Mesenchymal stem cell (in vitro differentiated cells and primary cell): Measurements from ENCODE around the gene FKBP1C.
A peak's percentile ranks its signal among the peaks of the same experiment; 100 is the strongest.

Source experiments
- DNase-seq: peaks from one replicate; pipeline ENCODE4 v3.0.0-alpha.2; 2013
- H2AFZ ChIP-seq: one replicate; pipeline ENCODE4 v1.6.1; 2013; ENCODE audit warnings: low read depth, mild to moderate bottlenecking, control low read depth, inconsistent platforms, low read length, moderate library complexity
- H2AK5ac ChIP-seq: 2 replicates; pipeline ENCODE4 v1.6.1; 2013; ENCODE audit warnings: low read length, moderate library complexity, mild to moderate bottlenecking, inconsistent platforms; ENCODE audit not compliant: severe bottlenecking
- H2BK120ac ChIP-seq: one replicate; pipeline ENCODE4 v1.6.1; 2013; ENCODE audit warnings: low read depth, mild to moderate bottlenecking, inconsistent platforms, low read length, moderate library complexity
- H2BK12ac ChIP-seq, 2 experiments: one replicate each; pipeline ENCODE4 v1.6.1; 2013; ENCODE audit warnings: inconsistent platforms in 2 of 2, low read length in 2 of 2, mild to moderate bottlenecking in 2 of 2, moderate library complexity in 2 of 2, control low read depth in 1 of 2
- H2BK15ac ChIP-seq: one replicate; pipeline ENCODE4 v1.6.1; 2013; ENCODE audit warnings: mild to moderate bottlenecking, low read depth, inconsistent platforms; ENCODE audit not compliant: poor library complexity, severe bottlenecking
- H2BK5ac ChIP-seq: 2 replicates; pipeline ENCODE4 v1.6.1; 2013; ENCODE audit warnings: low read depth, mild to moderate bottlenecking, low read length, control low read depth, inconsistent platforms; ENCODE audit not compliant: poor library complexity, severe bottlenecking
- H3K14ac ChIP-seq, 2 experiments: one replicate each; pipeline ENCODE4 v1.6.1; 2013; ENCODE audit warnings: inconsistent platforms in 2 of 2, low read length in 2 of 2, control low read depth in 1 of 2, mild to moderate bottlenecking in 1 of 2, moderate library complexity in 1 of 2
- H3K18ac ChIP-seq, 2 experiments: one replicate each; pipeline ENCODE4 v1.6.1; 2013; ENCODE audit warnings: inconsistent platforms in 2 of 2, low read length in 2 of 2, control low read depth in 1 of 2, low read depth in 1 of 2, mild to moderate bottlenecking in 1 of 2
- H3K23ac ChIP-seq, 2 experiments: one replicate each; pipeline ENCODE4 v1.6.1; 2013; ENCODE audit warnings: inconsistent platforms in 2 of 2, low read length in 2 of 2, mild to moderate bottlenecking in 2 of 2, moderate library complexity in 2 of 2, control low read depth in 1 of 2
- H3K27ac ChIP-seq: 2 replicates; pipeline ENCODE4 v1.5.1; 2013; ENCODE audit warnings: mild to moderate bottlenecking, moderate library complexity, low read length, control low read depth, inconsistent platforms; ENCODE audit not compliant: poor library complexity, severe bottlenecking
- H3K27me3 ChIP-seq, 2 experiments: 2 replicates each; pipeline versions ENCODE4 v1.6.1 to v1.7.0; 2013; ENCODE audit warnings: low read length in 2 of 2, mild to moderate bottlenecking in 2 of 2, moderate library complexity in 2 of 2, control low read depth in 1 of 2, inconsistent platforms in 1 of 2; ENCODE audit not compliant: control insufficient read depth in 1 of 2, insufficient read depth in 1 of 2
- H3K36me3 ChIP-seq, 2 experiments: 2 replicates each; pipeline versions ENCODE4 v1.6.1 to v1.7.0; 2013; ENCODE audit warnings: low read length in 2 of 2, control low read depth in 1 of 2, inconsistent platforms in 1 of 2, low read depth in 1 of 2, mild to moderate bottlenecking in 1 of 2; ENCODE audit not compliant: insufficient read depth in 2 of 2, control insufficient read depth in 1 of 2
- H3K4ac ChIP-seq, 2 experiments: one replicate each; pipeline ENCODE4 v1.6.1; 2013; ENCODE audit warnings: inconsistent platforms in 2 of 2, low read length in 2 of 2, mild to moderate bottlenecking in 2 of 2, moderate library complexity in 2 of 2, control low read depth in 1 of 2, low read depth in 1 of 2
- H3K4me1 ChIP-seq: 2 replicates; pipeline ENCODE4 v1.6.1; 2013; ENCODE audit warnings: low read depth, low read length, control low read depth; ENCODE audit not compliant: control insufficient read depth, insufficient read depth
- H3K4me2 ChIP-seq: 2 replicates; pipeline ENCODE4 v1.6.1; 2013; ENCODE audit warnings: low read length, mild to moderate bottlenecking, inconsistent platforms; ENCODE audit not compliant: poor library complexity, severe bottlenecking
- H3K4me3 ChIP-seq, 2 experiments: 2 replicates each; pipeline versions ENCODE4 v1.5.1 to v1.7.0; 2013; ENCODE audit warnings: low read length in 2 of 2, mild to moderate bottlenecking in 2 of 2, control low read depth in 1 of 2, low read depth in 1 of 2; ENCODE audit not compliant: insufficient read depth in 1 of 2
- H3K79me1 ChIP-seq: replicated peaks from 2 replicates; pipeline ENCODE4 v1.6.1; 2013; ENCODE audit warnings: mild to moderate bottlenecking, control low read depth, low read length, inconsistent platforms; ENCODE audit not compliant: poor library complexity, severe bottlenecking
- H3K9ac ChIP-seq: 2 replicates; pipeline ENCODE4 v1.7.0; 2013; ENCODE audit warnings: mild to moderate bottlenecking, low read length, moderate library complexity
- H3K9me3 ChIP-seq: 2 replicates; pipeline ENCODE4 v1.7.0; 2013; ENCODE audit warnings: mild to moderate bottlenecking, low read length; ENCODE audit not compliant: control insufficient read depth
- H4K8ac ChIP-seq: one replicate; pipeline ENCODE4 v1.6.1; 2013; ENCODE audit warnings: inconsistent platforms, mild to moderate bottlenecking, low read length, moderate library complexity
- H4K91ac ChIP-seq: one replicate; pipeline ENCODE4 v1.6.1; 2013; ENCODE audit warnings: mild to moderate bottlenecking, low read length, inconsistent platforms
- WGBS: methylation state at CpG from one replicate; pipeline ENCODE4 v1.1.7; 2013; ENCODE audit warnings: mixed read lengths; 5-methylcytosine and 5-hydroxymethylcytosine counted together

FKBP1C gene

GRCh38 chr6:63236398-63236817, 25.1 kb downstream of the FKBP1C start:
- no peaks in the 10 kb centered on the region for H3K79me1 ChIP-seq
- no peak overlapping the region for H3K4ac ChIP-seq
- H3K23ac ChIP-seq = no peak overlapping the region
- no peak overlapping the region for H2AK5ac ChIP-seq
- H2BK5ac ChIP-seq = no peak overlapping the region
- no peaks in the 10 kb centered on the region for H3K36me3 ChIP-seq
- no peak overlapping the region for H3K18ac ChIP-seq
- H4K8ac ChIP-seq = no peak overlapping the region
- no peak overlapping the region for H4K91ac ChIP-seq
- H3K4me2 ChIP-seq = no peak overlapping the region
- H3K4me3 ChIP-seq = no peak overlapping the region
- no peaks in the 10 kb centered on the region for H3K27me3 ChIP-seq
- no peak for DNase-seq
- H2BK120ac ChIP-seq = no peak overlapping the region
- H2BK12ac ChIP-seq = no peak overlapping the region
- 49% methylated on average over 3 of the region's 3 CpGs for WGBS
- no peaks in the 10 kb centered on the region for H3K9me3 ChIP-seq
- no peak overlapping the region for H2BK15ac ChIP-seq
- H3K27ac ChIP-seq = no peak overlapping the region
- no peak overlapping the region for H2AFZ ChIP-seq
- H3K9ac ChIP-seq = no peak overlapping the region
- no peak overlapping the region for H3K14ac ChIP-seq
- H3K4me1 ChIP-seq = peaks cover 1% of the 10 kb centered on the region

GRCh38 chr6:63245420-63245819, 34.2 kb downstream of the FKBP1C start:
- no peak overlapping the region for H2AK5ac ChIP-seq
- no peak overlapping the region for H2BK120ac ChIP-seq
- H2BK5ac ChIP-seq = no peak overlapping the region
- H3K4me1 ChIP-seq = no peaks in the 10 kb centered on the region
- no peaks in the 10 kb centered on the region for H3K36me3 ChIP-seq
- H3K27me3 ChIP-seq = no peaks in the 10 kb centered on the region
- no peaks in the 10 kb centered on the region for H3K9me3 ChIP-seq
- H4K91ac ChIP-seq = no peak overlapping the region
- no peak overlapping the region for H3K4ac ChIP-seq
- no peak overlapping the region for H4K8ac ChIP-seq
- no peak overlapping the region for H2BK12ac ChIP-seq
- WGBS = 90% methylated on average over 2 of the region's 2 CpGs
- H3K4me3 ChIP-seq = no peak overlapping the region
- no peak overlapping the region for H3K18ac ChIP-seq
- H2AFZ ChIP-seq = no peak overlapping the region
- no peaks in the 10 kb centered on the region for H3K79me1 ChIP-seq
- DNase-seq = no peak
- H2BK15ac ChIP-seq = no peak overlapping the region
- H3K27ac ChIP-seq = no peak overlapping the region
- no peak overlapping the region for H3K14ac ChIP-seq
- no peak overlapping the region for H3K23ac ChIP-seq
- no peak overlapping the region for H3K4me2 ChIP-seq
- no peak overlapping the region for H3K9ac ChIP-seq

GRCh38 chr6:63245909-63246308, 34.6 kb downstream of the FKBP1C start:
- Histone ChIP-seq H2AK5ac (no peak overlapping the region), H2BK15ac (no peak overlapping the region), H3K4me3 (no peak overlapping the region), H2AFZ (no peak overlapping the region), H3K79me1 (no peaks in the 10 kb centered on the region), H3K18ac (no peak overlapping the region), H3K14ac (no peak overlapping the region), H3K27me3 (no peaks in the 10 kb centered on the region), H3K9ac (no peak overlapping the region), H2BK12ac (no peak overlapping the region), H3K4me2 (no peak overlapping the region), H4K8ac (no peak overlapping the region), H3K27ac (no peak overlapping the region), H3K36me3 (no peaks in the 10 kb centered on the region), H4K91ac (no peak overlapping the region), H3K4me1 (no peaks in the 10 kb centered on the region), H3K23ac (no peak overlapping the region), H3K4ac (no peak overlapping the region), H3K9me3 (no peaks in the 10 kb centered on the region), H2BK5ac (no peak overlapping the region), H2BK120ac (no peak overlapping the region)
- 100% methylated on average over 1 of the region's 1 CpG for WGBS
- peak; percentile 5 for DNase-seq

- DNase-seq = no peak
- Histone ChIP-seq H2AK5ac (no peak overlapping the region), H3K23ac (no peak overlapping the region), H2BK120ac (no peak overlapping the region), H3K18ac (no peak overlapping the region), H2AFZ (no peak overlapping the region), H3K27ac (no peak overlapping the region), H3K4ac (no peak overlapping the region), H3K36me3 (no peaks in the 10 kb centered on the region), H3K27me3 (no peaks in the 10 kb centered on the region), H3K79me1 (no peaks in the 10 kb centered on the region), H3K9ac (no peak overlapping the region), H3K9me3 (no peaks in the 10 kb centered on the region), H3K4me1 (no peaks in the 10 kb centered on the region), H2BK15ac (no peak overlapping the region), H3K4me2 (no peak overlapping the region), H3K14ac (no peak overlapping the region), H4K8ac (no peak overlapping the region), H4K91ac (no peak overlapping the region), H2BK12ac (no peak overlapping the region), H2BK5ac (no peak overlapping the region), H3K4me3 (no peak overlapping the region)
Observed at GRCh38 chr6:63246581-63246980, 35.3 kb downstream of the FKBP1C start.
